H1 (cell line): ENCODE measurements around the gene KLHL29. TPM values are rescaled to one million over a fixed set of nuclear protein-coding genes. Genes with fewer than 3 reads are reported as not detected.

ENCODE experiments used
- CTCF ChIA-PET: fragments of 300-600 bp; sonication (Branson Sonifier 250); formaldehyde crosslinking; loops from one replicate; lab custom pipeline; 2021; ENCODE audit not compliant: partially characterized antibody; lab: Charles Lee
- POLR2A ChIA-PET: fragments of 300-600 bp; sonication (Branson Sonifier 250); formaldehyde crosslinking; loops from one replicate; lab custom pipeline; 2021; ENCODE audit warnings: inconsistent platforms; ENCODE audit not compliant: partially characterized antibody; lab: Charles Lee
- DNase-seq, 2 experiments: peaks; one replicate each; pipeline versions ENCODE4 v3.0.0 to v3.0.0-alpha.2; 2010 to 2022; ENCODE audit warnings: low spot score in 2 of 2, low read depth in 1 of 2, mixed read lengths in 1 of 2
- FAIRE-seq: peaks from 2 replicates; lab custom pipeline; 2011; peaks lifted over from hg19 to GRCh38; lab: Jason Lieb, UNC
- H2AFZ ChIP-seq: 2 replicates; pipeline ENCODE4 v1.8.1; 2012; ENCODE audit warnings: low read length, inconsistent platforms
- H2AK5ac ChIP-seq: 2 replicates; pipeline ENCODE4 v1.6.1; 2013; ENCODE audit warnings: low read depth, low read length
- H2BK120ac ChIP-seq: replicated peaks from 2 replicates; pipeline ENCODE3; 2013; ENCODE audit warnings: low read depth, low read length, inconsistent platforms
- H2BK12ac ChIP-seq: 2 replicates; pipeline ENCODE4 v1.6.1; 2013; ENCODE audit warnings: low read depth, low read length
- H2BK15ac ChIP-seq: 2 replicates; pipeline ENCODE4 v1.6.1; 2013; ENCODE audit warnings: low read length
- H2BK20ac ChIP-seq: 2 replicates; pipeline ENCODE4 v1.6.1; 2013; ENCODE audit warnings: low read length
- H2BK5ac ChIP-seq: 2 replicates; pipeline ENCODE4 v1.6.1; 2013; ENCODE audit warnings: low read depth, low read length
- H3K14ac ChIP-seq: 2 replicates; pipeline ENCODE4 v1.6.1; 2013; ENCODE audit warnings: inconsistent platforms; ENCODE audit not compliant: insufficient read length
- H3K18ac ChIP-seq: 2 replicates; pipeline ENCODE4 v1.6.1; 2013; ENCODE audit warnings: low read length; ENCODE audit errors: extremely low read depth
- H3K23ac ChIP-seq: 2 replicates; pipeline ENCODE4 v1.6.1; 2013; ENCODE audit warnings: inconsistent platforms; ENCODE audit not compliant: insufficient read length
- H3K23me2 ChIP-seq: 2 replicates; pipeline ENCODE4 v1.6.1; 2013; ENCODE audit warnings: low read depth, low read length
- H3K27ac ChIP-seq: 2 replicates; pipeline ENCODE4 v1.6.1; 2011; ENCODE audit warnings: low read depth, low read length, inconsistent platforms
- H3K27me3 ChIP-seq, 4 experiments: replicated peaks in 1 of 4; 1 replicate in 1 of 4; 2 replicates in 3 of 4; pipeline versions ENCODE4 v1.6.1 to v1.8.1; 2011 to 2013; ENCODE audit warnings: low read length in 3 of 4, mild to moderate bottlenecking in 3 of 4, inconsistent platforms in 2 of 4, mixed read lengths in 2 of 4, moderate library complexity in 1 of 4; ENCODE audit not compliant: control insufficient read depth in 3 of 4, insufficient read depth in 3 of 4; ENCODE audit errors: extremely low read depth in 1 of 4
- H3K36me3 ChIP-seq, 4 experiments: 2 replicates each; pipeline versions ENCODE4 v1.6.1 to v1.8.1; 2011 to 2013; ENCODE audit warnings: mild to moderate bottlenecking in 4 of 4, low read length in 3 of 4, moderate library complexity in 2 of 4, control low read depth in 1 of 4, inconsistent platforms in 1 of 4; ENCODE audit not compliant: insufficient read depth in 4 of 4, control insufficient read depth in 2 of 4
- H3K4ac ChIP-seq: replicated peaks from 2 replicates; pipeline ENCODE3; 2013; ENCODE audit warnings: low read length, low read depth, mixed read lengths, inconsistent platforms; ENCODE audit not compliant: insufficient read length
- H3K4me1 ChIP-seq, 4 experiments: replicated peaks in 1 of 4; 1 replicate in 1 of 4; 2 replicates in 3 of 4; pipeline versions ENCODE4 v1.6.1 to v1.8.1; 2011 to 2013; ENCODE audit warnings: low read length in 3 of 4, inconsistent platforms in 2 of 4, mixed read lengths in 1 of 4; ENCODE audit not compliant: insufficient read depth in 4 of 4, control insufficient read depth in 3 of 4
- H3K4me2 ChIP-seq, 2 experiments: 2 replicates each; pipeline versions ENCODE4 v1.6.1 to v1.8.1; 2011 to 2013; ENCODE audit warnings: low read depth in 2 of 2, low read length in 2 of 2, control low read depth in 1 of 2, inconsistent platforms in 1 of 2, mild to moderate bottlenecking in 1 of 2; ENCODE audit not compliant: insufficient read depth in 1 of 2
- H3K4me3 ChIP-seq, 4 experiments: fragments of 200-600, 300-600 bp in 1 of 4; sonication (generic), shearing (Covaris generic), sonication (Bioruptor Twin) in 1 of 4; 2 replicates each; pipeline versions ENCODE4 v1.5.1 to v1.8.1; 2011 to 2016; ENCODE audit warnings: low read length in 4 of 4, low read depth in 3 of 4, control low read depth in 2 of 4, inconsistent platforms in 2 of 4, mild to moderate bottlenecking in 2 of 4, mixed read lengths in 1 of 4, moderate library complexity in 1 of 4; ENCODE audit not compliant: insufficient read depth in 2 of 4; ENCODE audit errors: extremely low read depth in 1 of 4
- H3K56ac ChIP-seq: replicated peaks from 2 replicates; pipeline ENCODE3; 2013; ENCODE audit warnings: low read depth, mild to moderate bottlenecking, mixed read lengths, low read length, inconsistent platforms; ENCODE audit not compliant: insufficient read length
- H3K79me1 ChIP-seq: 2 replicates; pipeline ENCODE4 v1.6.1; 2013; ENCODE audit warnings: low read depth, low read length, control low read depth
- H3K79me2 ChIP-seq, 2 experiments: 2 replicates each; pipeline versions ENCODE4 v1.6.1 to v1.8.1; 2012 to 2013; ENCODE audit warnings: low read length in 2 of 2, mild to moderate bottlenecking in 2 of 2, inconsistent platforms in 1 of 2; ENCODE audit not compliant: insufficient read depth in 2 of 2, control insufficient read depth in 1 of 2
- H3K9ac ChIP-seq, 4 experiments: replicated peaks in 1 of 4; 1 replicate in 1 of 4; 2 replicates in 3 of 4; pipeline versions ENCODE4 v1.6.1 to v1.8.1; 2011 to 2013; ENCODE audit warnings: low read depth in 3 of 4, low read length in 3 of 4, control low read depth in 2 of 4, mild to moderate bottlenecking in 2 of 4, moderate library complexity in 2 of 4, inconsistent platforms in 1 of 4; ENCODE audit errors: extremely low read depth in 1 of 4
- H3K9me3 ChIP-seq, 2 experiments: 2 replicates each; pipeline versions ENCODE4 v1.6.1 to v1.8.1; 2012 to 2013; ENCODE audit warnings: mild to moderate bottlenecking in 2 of 2, moderate library complexity in 2 of 2, control low read depth in 1 of 2, inconsistent platforms in 1 of 2, low read depth in 1 of 2, low read length in 1 of 2, mixed read lengths in 1 of 2; ENCODE audit not compliant: insufficient read depth in 2 of 2
- H4K20me1 ChIP-seq, 2 experiments: replicated peaks in 1 of 2; 2 replicates each; pipeline versions ENCODE3 to v1.8.1; 2011 to 2013; ENCODE audit warnings: inconsistent platforms in 2 of 2, low read length in 2 of 2, mild to moderate bottlenecking in 1 of 2; ENCODE audit not compliant: insufficient read depth in 2 of 2, control insufficient read depth in 1 of 2
- H4K5ac ChIP-seq: 2 replicates; pipeline ENCODE4 v1.6.1; 2013; ENCODE audit warnings: low read length, low read depth, mixed read lengths, inconsistent platforms; ENCODE audit not compliant: insufficient read length
- H4K8ac ChIP-seq: 2 replicates; pipeline ENCODE4 v1.8.0; 2013; ENCODE audit warnings: mild to moderate bottlenecking, moderate library complexity, low read length, inconsistent platforms; ENCODE audit not compliant: insufficient read depth; ENCODE audit errors: extremely low read depth
- H4K91ac ChIP-seq: replicated peaks from 2 replicates; pipeline ENCODE3; 2013; ENCODE audit warnings: low read length, mixed read lengths, inconsistent platforms; ENCODE audit not compliant: insufficient read length
- CEBPB ChIP-seq: IDR thresholded peaks from 2 replicates; pipeline ENCODE4 v1.6.1; 2012; ENCODE audit warnings: low read depth, low read length
- RAD21 ChIP-seq, 2 experiments: IDR thresholded peaks in 1 of 2; conservative IDR thresholded peaks in 1 of 2; 2 replicates each; pipeline ENCODE4 v1.6.1; 2011; ENCODE audit warnings: low read depth in 2 of 2, low read length in 2 of 2, improper control_type of control experiment in 1 of 2, inconsistent platforms in 1 of 2, mild to moderate bottlenecking in 1 of 2, moderate library complexity in 1 of 2
- SUZ12 ChIP-seq: fragments of 200-600 bp; sonication (generic); IDR thresholded peaks from 2 replicates; pipeline ENCODE4 v1.6.1; 2012; ENCODE audit warnings: mild to moderate bottlenecking, inconsistent platforms, low read length, moderate library complexity, mixed read lengths
- TAF1 ChIP-seq: IDR thresholded peaks from 2 replicates; pipeline ENCODE4 v1.6.1; 2011; ENCODE audit warnings: mild to moderate bottlenecking, low read depth, low read length
- WGBS, 2 experiments: shearing (Covaris generic) in 1 of 2; methylation state at CpG; one replicate each; pipeline versions ENCODE4 v1.1.6 to v1.1.7; 2013 to 2015; ENCODE audit warnings: low lambda C conversion rate in 2 of 2, mixed read lengths in 2 of 2, inconsistent platforms in 1 of 2, low coverage in 1 of 2, missing lambda C conversion rate in 1 of 2; ENCODE audit not compliant: insufficient replicate concordance in 2 of 2, insufficient coverage in 1 of 2, insufficient read length in 1 of 2; ENCODE audit errors: extremely low coverage in 1 of 2, missing lambda C conversion rate in 1 of 2; 5-methylcytosine and 5-hydroxymethylcytosine counted together
- polyA plus RNA-seq, 7 experiments: library from polyadenylated mRNA; depleted of rRNA in 3 of 7; stranded (reverse) in 5 of 7; unstranded in 2 of 7; fragments of >200 nt in 5 of 7; fragments of 200-250 nt in 2 of 7; gene quantifications; 1 replicate in 5 of 7; 2 replicates in 1 of 7; 4 replicates in 1 of 7; pipeline versions ENCODE4 v1.2.1 to v1.2.3, GENCODE V29; 2011 to 2013; ENCODE audit warnings: missing spikeins in 2 of 7, mixed read lengths in 2 of 7
- total RNA-seq: library from RNA; stranded (reverse); fragmentation: NEBNext Ultra II Directional; extraction: Animal tissue kit (Norgen Biotek cat#: 25700); gene quantifications from 2 replicates; pipeline ENCODE4 v1.2.1, GENCODE V29; 2021

KLHL29 gene
- total and polyA plus RNA-seq, 2 of the 8 experiments (the other 6 are each of a cell fraction or from before 2014, with no cell fraction given), result 1.1 to 4.7 TPM

DNA sequence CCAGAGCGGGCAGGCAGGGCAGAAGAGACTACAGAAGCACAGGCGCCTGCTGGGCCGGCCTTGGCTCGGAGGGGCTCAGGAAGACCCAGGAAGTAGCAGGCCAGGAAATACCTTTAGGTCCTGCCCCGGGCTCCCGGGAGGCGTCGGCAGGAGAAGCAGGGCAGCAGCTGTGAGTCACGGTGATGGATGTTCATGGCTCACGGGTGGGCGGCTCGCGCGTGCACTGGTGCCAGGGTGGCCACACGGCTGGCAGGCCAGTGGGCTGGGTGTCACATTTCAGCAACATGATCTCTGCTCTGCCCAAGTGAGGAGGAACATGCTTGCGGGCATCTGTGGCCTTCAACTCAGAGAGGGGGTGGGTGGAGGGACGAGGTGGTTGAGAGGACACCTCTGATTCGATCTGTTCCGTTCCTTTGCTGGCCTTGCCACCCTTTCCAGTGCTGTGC lies 139.3 kb downstream of the KLHL29 start:
- CTCF ChIA-PET, result interaction anchor here (1.0 to 1.6 kb wide), 3 partner anchors 14 to 120 kb away, joined by 3 read pairs; no protein-coding TSS in a partner anchor
- no peak for TF ChIP-seq RAD21 (IDR thresholded peaks at IDR 0.05 in 1 of 2, conservative IDR thresholded peaks at IDR 0.05 in 1 of 2; ENCODE audit: low read depth in 2 of 2, low read length in 2 of 2)
- TF ChIP-seq CEBPB, result no peak
- no peak for TF ChIP-seq TAF1
- no peak for TF ChIP-seq SUZ12

More for the DNA sequence above, 139.3 kb downstream of the KLHL29 start:
- H3K14ac ChIP-seq, result no peak overlapping the region
- H4K91ac ChIP-seq, result peak overlapping the region; percentile 49
- H3K23ac ChIP-seq, result no peak overlapping the region
- H2BK5ac ChIP-seq, result no peak overlapping the region
- peak overlapping the region; percentile 38; the same call in 1 of the 2 replicates for H3K18ac ChIP-seq
- H3K79me2 ChIP-seq, result no peaks in the 10 kb centered on the region
- H3K79me1 ChIP-seq, result no peaks in the 10 kb centered on the region
- no peaks in the 10 kb centered on the region for H3K23me2 ChIP-seq
- WGBS, 2 experiments, result 90% methylated on average over 19 of the region's 19 CpGs; no CpG with 5 or more reads in 1 of the 2 experiments
- no peak overlapping the region for H2AFZ ChIP-seq
- FAIRE-seq (no peak), DNase-seq (no peak)
- POLR2A ChIA-PET, result no interaction called here
- H3K27me3 ChIP-seq, result no peaks in the 10 kb centered on the region; a peak in 1 of 7 replicates
- H2BK120ac ChIP-seq, result no peak overlapping the region
- H3K27ac ChIP-seq, result no peak overlapping the region
- no peaks in the 10 kb centered on the region for H4K20me1 ChIP-seq
- H2BK12ac ChIP-seq, result peak overlapping the region; percentile 17; the same call in 1 of the 2 replicates
- no peak overlapping the region for H2AK5ac ChIP-seq
- H3K4me3 ChIP-seq, result no peak overlapping the region
- H3K9ac ChIP-seq, result no peak overlapping the region
- H3K9me3 ChIP-seq, result no peaks in the 10 kb centered on the region
- no peak overlapping the region for H2BK20ac ChIP-seq
- H2BK15ac ChIP-seq, result no peak overlapping the region
- H3K36me3 ChIP-seq, result no peaks in the 10 kb centered on the region
- peaks cover 3 to 12% (median 5%) of the 10 kb centered on the region in 4 experiments; a peak in 5 of 7 replicates for H3K4me1 ChIP-seq
- H3K4me2 ChIP-seq, result no peak overlapping the region
- H3K56ac ChIP-seq, result no peak overlapping the region
- H4K5ac ChIP-seq, result no peak overlapping the region
- H3K4ac ChIP-seq, result no peak overlapping the region
- 0 out of 2 replicates have a peak overlapping the region, but pooled peaks have one; percentile 6 for H4K8ac ChIP-seq
